IMR-90 (cell line): ENCODE measurements around the gene MANSC1. TPM values are rescaled to one million over a fixed set of nuclear protein-coding genes. Genes with fewer than 3 reads are reported as not detected.

ENCODE experiments used
- ATAC-seq: fragments of 200-7000 bp; cut with Tn5 transposase; 2 replicates; pipeline ENCODE4 v1.9.1; 2020; ENCODE audit warnings: low read depth, mild to moderate bottlenecking, moderate library complexity
- BruUV-seq: library from RNA; stranded (reverse); fragments of 400-500 nt; replicated peaks from 2 replicates; lab custom pipeline; 2021; lab: Mats Ljungman, UMichigan
- CTCF ChIA-PET: fragments of 300-600 bp; formaldehyde crosslinking; extraction: SDS; loops from one replicate; lab custom pipeline; 2021; ENCODE audit warnings: antibody characterized with exemption; lab: Yijun Ruan, JAX
- POLR2A ChIA-PET: fragments of 300-600 bp; sonication (Branson Sonifier 250); formaldehyde crosslinking; loops from one replicate; lab custom pipeline; 2022; ENCODE audit warnings: antibody characterized with exemption; ENCODE audit not compliant: unreplicated experiment; lab: Charles Lee
- DNase-seq: peaks from one replicate; pipeline ENCODE4 v3.0.0; 2013
- H2AFZ ChIP-seq: replicated peaks from 2 replicates; pipeline ENCODE3; 2013; ENCODE audit warnings: low read length, mild to moderate bottlenecking; ENCODE audit not compliant: poor library complexity
- H2AK5ac ChIP-seq: 2 replicates; pipeline ENCODE4 v1.6.1; 2013; ENCODE audit warnings: low read depth, low read length, inconsistent platforms
- H2AK9ac ChIP-seq: replicated peaks from 2 replicates; pipeline ENCODE3; 2013; ENCODE audit warnings: mild to moderate bottlenecking, low read depth, low read length, moderate library complexity; ENCODE audit not compliant: poor library complexity
- H2BK120ac ChIP-seq: 2 replicates; pipeline ENCODE4 v1.6.1; 2013; ENCODE audit warnings: low read depth, low read length, inconsistent platforms
- H2BK15ac ChIP-seq: 3 replicates; pipeline ENCODE4 v1.6.1; 2013; ENCODE audit warnings: low read depth, low read length, inconsistent platforms
- H2BK20ac ChIP-seq: 2 replicates; pipeline ENCODE4 v1.6.1; 2013; ENCODE audit warnings: low read depth, mild to moderate bottlenecking, inconsistent platforms, low read length, moderate library complexity
- H2BK5ac ChIP-seq: 2 replicates; pipeline ENCODE4 v1.6.1; 2013; ENCODE audit warnings: mild to moderate bottlenecking, low read depth, low read length, inconsistent platforms; ENCODE audit not compliant: poor library complexity, severe bottlenecking
- H3K14ac ChIP-seq: replicated peaks from 2 replicates; pipeline ENCODE4 v1.6.1; 2013; ENCODE audit warnings: low read depth, low read length, inconsistent platforms
- H3K18ac ChIP-seq: 2 replicates; pipeline ENCODE4 v1.6.1; 2013; ENCODE audit warnings: low read depth, low read length, control low read depth
- H3K23ac ChIP-seq: 2 replicates; pipeline ENCODE4 v1.6.1; 2013; ENCODE audit warnings: low read depth, low read length, inconsistent platforms
- H3K27ac ChIP-seq: 2 replicates; pipeline ENCODE4 v1.5.1; 2013; ENCODE audit warnings: mild to moderate bottlenecking, control low read depth, low read length; ENCODE audit not compliant: insufficient read depth
- H3K27me3 ChIP-seq: 2 replicates; pipeline ENCODE4 v1.6.1; 2013; ENCODE audit warnings: low read length; ENCODE audit not compliant: control insufficient read depth, insufficient read depth
- H3K36me3 ChIP-seq: 2 replicates; pipeline ENCODE4 v1.6.1; 2013; ENCODE audit warnings: low read length, mixed read lengths; ENCODE audit not compliant: control insufficient read depth, insufficient read depth
- H3K4ac ChIP-seq: 2 replicates; pipeline ENCODE4 v1.6.1; 2013; ENCODE audit warnings: low read depth, low read length, inconsistent platforms
- H3K4me1 ChIP-seq: 2 replicates; pipeline ENCODE4 v1.6.1; 2013; ENCODE audit warnings: low read length, mixed read lengths; ENCODE audit not compliant: control insufficient read depth, insufficient read depth
- H3K4me2 ChIP-seq: 2 replicates; pipeline ENCODE4 v1.6.1; 2013; ENCODE audit warnings: low read depth, mild to moderate bottlenecking, control low read depth, low read length, moderate library complexity
- H3K4me3 ChIP-seq: 2 replicates; pipeline ENCODE4 v1.5.1; 2013; ENCODE audit warnings: low read depth, mild to moderate bottlenecking, control low read depth, low read length, moderate library complexity; ENCODE audit not compliant: insufficient read depth
- H3K56ac ChIP-seq: 2 replicates; pipeline ENCODE4 v1.6.1; 2013; ENCODE audit warnings: low read length, inconsistent platforms; ENCODE audit not compliant: insufficient read depth; ENCODE audit errors: extremely low read depth
- H3K79me1 ChIP-seq, 2 experiments: 2 replicates each; pipeline ENCODE4 v1.6.1; 2013; ENCODE audit warnings: low read length in 2 of 2, inconsistent platforms in 1 of 2, low read depth in 1 of 2
- H3K9ac ChIP-seq: 2 replicates; pipeline ENCODE4 v1.6.1; 2013; ENCODE audit warnings: low read depth, low read length, control low read depth
- H3K9me1 ChIP-seq: 2 replicates; pipeline ENCODE4 v1.6.1; 2013; ENCODE audit warnings: low read length, inconsistent platforms; ENCODE audit not compliant: insufficient read depth
- H3K9me3 ChIP-seq: 2 replicates; pipeline ENCODE4 v1.6.1; 2013; ENCODE audit warnings: low read length; ENCODE audit not compliant: control insufficient read depth, insufficient read depth
- H4K20me1 ChIP-seq: 2 replicates; pipeline ENCODE4 v1.6.1; 2013; ENCODE audit warnings: low read length, inconsistent platforms; ENCODE audit not compliant: insufficient read depth
- H4K5ac ChIP-seq: 2 replicates; pipeline ENCODE4 v1.6.1; 2013; ENCODE audit warnings: mild to moderate bottlenecking, low read depth, low read length, control low read depth
- H4K8ac ChIP-seq, 2 experiments: 2 replicates each; pipeline ENCODE4 v1.6.1; 2013; ENCODE audit warnings: low read depth in 2 of 2, low read length in 2 of 2, control low read depth in 1 of 2, inconsistent platforms in 1 of 2
- H4K91ac ChIP-seq: 2 replicates; pipeline ENCODE4 v1.6.1; 2013; ENCODE audit warnings: low read depth, low read length, inconsistent platforms; ENCODE audit not compliant: insufficient read depth
- BHLHE40 ChIP-seq: fragments of 150-350 bp; IDR thresholded peaks from 2 replicates; pipeline ENCODE4 v1.6.1; 2016; ENCODE audit warnings: mild to moderate bottlenecking, low read depth, low read length
- CEBPB ChIP-seq: IDR thresholded peaks from 2 replicates; pipeline ENCODE4 v1.6.1; 2012; ENCODE audit warnings: low read depth, low read length, improper control_type of control experiment
- CHD1 ChIP-seq: IDR thresholded peaks from 2 replicates; pipeline ENCODE4 v1.6.1; 2012; ENCODE audit warnings: low read depth, low read length, improper control_type of control experiment
- CTCF ChIP-seq: conservative IDR thresholded peaks from 2 replicates; pipeline ENCODE4 v1.5.1; 2012; ENCODE audit warnings: mild to moderate bottlenecking, low read depth, low read length, improper control_type of control experiment
- ELK1 ChIP-seq: fragments of 150-350 bp; IDR thresholded peaks from 2 replicates; pipeline ENCODE4 v1.6.1; 2016; ENCODE audit warnings: low read depth, mild to moderate bottlenecking, low read length, moderate library complexity, borderline replicate concordance
- FOS ChIP-seq: fragments of 150-350 bp; IDR thresholded peaks from 2 replicates; pipeline ENCODE4 v1.6.1; 2016; ENCODE audit warnings: low read depth, low read length
- MAFK ChIP-seq: IDR thresholded peaks from 2 replicates; pipeline ENCODE4 v1.6.1; 2012; ENCODE audit warnings: low read depth, low read length, improper control_type of control experiment
- MAZ ChIP-seq: IDR thresholded peaks from 2 replicates; pipeline ENCODE4 v1.6.1; 2012; ENCODE audit warnings: low read depth, mild to moderate bottlenecking, low read length, improper control_type of control experiment, moderate library complexity, borderline replicate concordance
- MXI1 ChIP-seq: IDR thresholded peaks from 2 replicates; pipeline ENCODE4 v1.6.1; 2012; ENCODE audit warnings: low read depth, mild to moderate bottlenecking, low read length, moderate library complexity, borderline replicate concordance
- NFE2L2 ChIP-seq: fragments of 150-350 bp; IDR thresholded peaks from 2 replicates; pipeline ENCODE4 v1.6.1; 2016; ENCODE audit warnings: low read depth, mild to moderate bottlenecking, low read length
- POLR2A ChIP-seq: IDR thresholded peaks from 2 replicates; pipeline ENCODE4 v1.6.1; 2012; ENCODE audit warnings: mild to moderate bottlenecking, low read depth, low read length
- RAD21 ChIP-seq: IDR thresholded peaks from 2 replicates; pipeline ENCODE4 v1.6.1; 2012; ENCODE audit warnings: low read length, improper control_type of control experiment
- RCOR1 ChIP-seq: IDR thresholded peaks from 2 replicates; pipeline ENCODE4 v1.6.1; 2012; ENCODE audit warnings: mild to moderate bottlenecking, low read length, improper control_type of control experiment; ENCODE audit not compliant: insufficient replicate concordance
- RFX5 ChIP-seq: IDR thresholded peaks from 2 replicates; pipeline ENCODE4 v1.8.0; 2012; ENCODE audit warnings: low read depth, mild to moderate bottlenecking, low read length, moderate library complexity
- SMC3 ChIP-seq: fragments of 150-350 bp; IDR thresholded peaks from 2 replicates; pipeline ENCODE4 v1.6.1; 2016; ENCODE audit warnings: low read depth, mild to moderate bottlenecking, antibody characterized with exemption, low read length, moderate library complexity
- USF2 ChIP-seq: fragments of 150-350 bp; IDR thresholded peaks from 2 replicates; pipeline ENCODE4 v1.6.1; 2017; ENCODE audit warnings: mild to moderate bottlenecking, antibody characterized with exemption, low read length, low read depth
- WGBS, 2 experiments: methylation state at CpG; one replicate each; pipeline versions ENCODE4 v1.1.5 to v1.1.7; 2013; ENCODE audit warnings: missing lambda C conversion rate in 2 of 2; ENCODE audit not compliant: insufficient read length in 1 of 2; ENCODE audit errors: extremely low coverage in 2 of 2; 5-methylcytosine and 5-hydroxymethylcytosine counted together
- dilution Hi-C: fragments of 300-500 bp; cut with HindIII; formaldehyde crosslinking; loops from one replicate; pipeline ENCODE4 v1.14.3; 2018; ENCODE audit warnings: low sequenced_read_pairs; ENCODE audit not compliant: unreplicated experiment
- in situ Hi-C: fragments of 300-500 bp; cut with MboI; formaldehyde crosslinking; loops from 3 replicates; pipeline ENCODE4 v1.14.3; 2019; ENCODE audit warnings: low sequenced_read_pairs, inconsistent platforms, mixed read lengths
- intact Hi-C: fragments of 100-400 bp; cut with micrococcal nuclease; formaldehyde crosslinking; loops from 2 replicates; pipeline ENCODE4 v1.10.0; 2022
- polyA plus RNA-seq, 3 experiments: library from polyadenylated mRNA; depleted of rRNA; stranded (reverse); fragments of >200 nt; gene quantifications; 2 replicates each; pipeline ENCODE4 v1.2.3, GENCODE V29; 2012; ENCODE audit warnings: low replicate concordance in 1 of 3
- total RNA-seq: library from RNA; depleted of rRNA; stranded (reverse); fragments of >200 nt; gene quantifications from 2 replicates; pipeline ENCODE4 v1.2.3, GENCODE V29; 2012

Gene MANSC1
- total and polyA plus RNA-seq, 2 of the 4 experiments (the other 2 are of a cell fraction) = 1.1 to 2.2 TPM

- H2AK9ac ChIP-seq = no peak overlapping the region
- H2AK5ac ChIP-seq = no peak overlapping the region
- H4K20me1 ChIP-seq = no peaks in the 10 kb centered on the region
- H4K8ac ChIP-seq = no peak overlapping the region
- intact Hi-C loops (no loop called here), dilution Hi-C loops (no loop called here), in situ Hi-C loops (loop anchor here (10.0 kb wide), 1 partner anchor 172 kb away; the partner anchor contains the start of gene DUSP16)
- H2AFZ ChIP-seq = no peak overlapping the region
- no peak overlapping the region for H3K9ac ChIP-seq
- H3K4me2 ChIP-seq = no peak overlapping the region
- no peak overlapping the region for H2BK20ac ChIP-seq
- no peak overlapping the region for H3K18ac ChIP-seq
- H3K4me1 ChIP-seq = peaks cover 2% of the 10 kb centered on the region; the same call in 1 of the 2 replicates
- BruUV-seq = no TSS peak
- H3K23ac ChIP-seq = no peak overlapping the region
- H3K4ac ChIP-seq = no peak overlapping the region
- no peak overlapping the region for H2BK5ac ChIP-seq
- ChIA-PET POLR2A (no interaction called here), CTCF (no interaction called here)
- H4K5ac ChIP-seq = no peak overlapping the region
- peaks cover 0 to 10% of the 10 kb centered on the region in 2 experiments; a peak in 2 of 4 replicates for H3K79me1 ChIP-seq
- no peaks in the 10 kb centered on the region for H3K9me3 ChIP-seq
- H3K14ac ChIP-seq = no peak overlapping the region
- peaks cover 5% of the 10 kb centered on the region for H3K9me1 ChIP-seq
- no peaks in the 10 kb centered on the region for H3K36me3 ChIP-seq
- no peak overlapping the region for H2BK15ac ChIP-seq
- no peak overlapping the region for H3K56ac ChIP-seq
- no peak overlapping the region for H4K91ac ChIP-seq
- WGBS, 2 experiments = no CpG with 5 or more reads among the region's 2 CpGs
- TF ChIP-seq CEBPB (no peak), RFX5 (no peak), CHD1 (no peak), CTCF (no peak), BHLHE40 (no peak), POLR2A (no peak), MAFK (no peak), SMC3 (no peak), USF2 (no peak), MAZ (no peak), ELK1 (no peak), FOS (no peak), RCOR1 (no peak), MXI1 (no peak), RAD21 (no peak), NFE2L2 (no peak)
- H3K4me3 ChIP-seq = no peak overlapping the region
- DNase-seq (no peak), ATAC-seq (no peak)
- H3K27me3 ChIP-seq = no peaks in the 10 kb centered on the region
- no peak overlapping the region for H2BK120ac ChIP-seq
- H3K27ac ChIP-seq = no peak overlapping the region
These were observed 43.1 kb upstream of the MANSC1 start for GRCh38 chr12:12393171-12393570.
